PC-9 (cell line): ENCODE results near the gene ABCG5. TPM values are rescaled to one million over a fixed set of nuclear protein-coding genes. Genes with fewer than 3 reads are reported as not detected.

ENCODE experiments used
- BruUV-seq: library from RNA; stranded (reverse); fragments of 400-500 nt; replicated peaks from 2 replicates; lab custom pipeline; 2021; lab: Mats Ljungman, UMichigan
- CTCF ChIA-PET: fragments of 300-600 bp; sonication (Branson Sonifier 250); formaldehyde crosslinking; loops from one replicate; lab custom pipeline; 2022; ENCODE audit warnings: antibody characterized with exemption; lab: Charles Lee
- POLR2A ChIA-PET: fragments of 300-600 bp; sonication (Branson Sonifier 250); formaldehyde crosslinking; loops from one replicate; lab custom pipeline; 2022; ENCODE audit warnings: antibody characterized with exemption; ENCODE audit not compliant: unreplicated experiment; lab: Charles Lee
- DNase-seq, 2 experiments: peaks; one replicate each; pipeline versions ENCODE4 v3.0.0 to v3.0.0-alpha.2; 2015 to 2022; ENCODE audit warnings: mixed read lengths in 1 of 2
- H2AFZ ChIP-seq: fragments of 200-600 bp; sonication (generic); 2 replicates; pipeline ENCODE4 v1.8.1; 2017; ENCODE audit warnings: antibody characterized with exemption
- H3F3A ChIP-seq: fragments of 200-600 bp; sonication (generic); 2 replicates; pipeline ENCODE4 v1.8.1; 2017; ENCODE audit warnings: antibody characterized with exemption, mild to moderate bottlenecking, low read depth; ENCODE audit not compliant: insufficient read depth
- H3K27ac ChIP-seq: fragments of 200-600 bp; sonication (generic); 2 replicates; pipeline ENCODE4 v1.6.1; 2016; ENCODE audit warnings: mixed run types
- H3K27me3 ChIP-seq: fragments of 200-600 bp; sonication (generic); 2 replicates; pipeline ENCODE4 v1.6.1; 2016; ENCODE audit warnings: low read depth, mixed run types; ENCODE audit not compliant: insufficient read depth
- H3K36me3 ChIP-seq: fragments of 200-600 bp; sonication (generic); 2 replicates; pipeline ENCODE4 v1.6.1; 2016; ENCODE audit warnings: low read depth, mixed run types
- H3K4me1 ChIP-seq: fragments of 200-600 bp; sonication (generic); replicated peaks from 2 replicates; pipeline ENCODE4 v1.6.1; 2016; ENCODE audit warnings: mixed run types; ENCODE audit not compliant: insufficient read depth
- H3K4me2 ChIP-seq: fragments of 200-600 bp; sonication (generic); 2 replicates; pipeline ENCODE4 v1.6.1; 2017; ENCODE audit warnings: mixed run types
- H3K4me3 ChIP-seq: fragments of 200-600 bp; sonication (generic); 2 replicates; pipeline ENCODE4 v1.6.1; 2016; ENCODE audit warnings: mixed run types
- H3K79me2 ChIP-seq: fragments of 200-600 bp; sonication (generic); 2 replicates; pipeline ENCODE4 v1.6.1; 2017; ENCODE audit warnings: low read depth, mixed run types
- H3K9me2 ChIP-seq: fragments of 200-600 bp; sonication (generic); 2 replicates; pipeline ENCODE4 v1.8.1; 2017; ENCODE audit warnings: mild to moderate bottlenecking; ENCODE audit not compliant: insufficient read depth
- H3K9me3 ChIP-seq: fragments of 200-600 bp; sonication (generic); 2 replicates; pipeline ENCODE4 v1.8.1; 2016; ENCODE audit warnings: low read depth; ENCODE audit not compliant: insufficient read depth
- H4K20me1 ChIP-seq: fragments of 200-600 bp; sonication (generic); 2 replicates; pipeline ENCODE4 v1.8.1; 2017; ENCODE audit not compliant: insufficient read depth
- EZH2 ChIP-seq: fragments of 200-600 bp; sonication (generic); IDR thresholded peaks from 2 replicates; pipeline ENCODE4 v1.8.0; 2017; ENCODE audit warnings: antibody characterized with exemption, low read depth
- intact Hi-C: fragments of 100-400 bp; cut with micrococcal nuclease; formaldehyde crosslinking; loops from one replicate; pipeline ENCODE4 v1.10.0; 2022; ENCODE audit not compliant: unreplicated experiment
- total RNA-seq: library from RNA; stranded (reverse); gene quantifications from 2 replicates; pipeline ENCODE4 v1.2.3, GENCODE V29; 2021
- TF ChIP-seq, protein P1 (sequence below): fragments of 200-600 bp; sonication (generic); conservative IDR thresholded peaks from 2 replicates; pipeline ENCODE4 v1.6.1; 2017; ENCODE audit warnings: mixed run types, antibody characterized with exemption, mild to moderate bottlenecking, moderate library complexity

The ABCG5 gene
- total RNA-seq, 1 experiment from 2014 or later = not detected

DNA sequence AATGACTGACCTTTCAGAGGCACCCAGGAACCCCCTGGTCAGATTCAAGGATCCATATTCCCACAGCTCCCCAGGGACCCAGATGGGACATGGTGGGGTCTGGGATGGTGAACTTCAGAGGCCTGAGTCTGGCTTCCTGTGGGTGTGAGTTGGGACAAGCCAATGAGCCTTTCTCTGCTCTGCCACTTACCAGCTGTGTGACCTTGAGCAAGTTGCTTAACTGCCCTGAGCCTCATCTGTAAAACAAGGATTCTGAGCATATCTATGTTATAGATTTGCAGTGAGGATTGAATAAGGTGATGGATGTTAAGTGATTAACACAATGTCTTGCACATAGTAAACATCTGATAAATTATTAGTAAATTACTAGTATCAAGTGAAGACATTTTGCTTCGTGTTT lies 6.5 kb upstream of the ABCG5 start:
- Histone ChIP-seq H3K9me2 (no peaks in the 10 kb centered on the region), H3K9me3 (no peaks in the 10 kb centered on the region), H3K79me2 (no peaks in the 10 kb centered on the region), H3F3A (no peaks in the 10 kb centered on the region), H2AFZ (no peak overlapping the region), H3K4me3 (no peak overlapping the region), H3K36me3 (no peaks in the 10 kb centered on the region), H4K20me1 (no peaks in the 10 kb centered on the region), H3K27ac (no peak overlapping the region), H3K27me3 (peaks cover 32% of the 10 kb centered on the region; the same call in 1 of the 2 replicates), H3K4me2 (no peak overlapping the region), H3K4me1 (peaks cover 5% of the 10 kb centered on the region; the same call in 1 of the 2 replicates)
- no TSS peak for BruUV-seq
- POLR2A ChIA-PET = no interaction called here
- intact Hi-C loops = no loop called here
- no peak for TF ChIP-seq EZH2
- TF ChIP-seq, protein P1, sequence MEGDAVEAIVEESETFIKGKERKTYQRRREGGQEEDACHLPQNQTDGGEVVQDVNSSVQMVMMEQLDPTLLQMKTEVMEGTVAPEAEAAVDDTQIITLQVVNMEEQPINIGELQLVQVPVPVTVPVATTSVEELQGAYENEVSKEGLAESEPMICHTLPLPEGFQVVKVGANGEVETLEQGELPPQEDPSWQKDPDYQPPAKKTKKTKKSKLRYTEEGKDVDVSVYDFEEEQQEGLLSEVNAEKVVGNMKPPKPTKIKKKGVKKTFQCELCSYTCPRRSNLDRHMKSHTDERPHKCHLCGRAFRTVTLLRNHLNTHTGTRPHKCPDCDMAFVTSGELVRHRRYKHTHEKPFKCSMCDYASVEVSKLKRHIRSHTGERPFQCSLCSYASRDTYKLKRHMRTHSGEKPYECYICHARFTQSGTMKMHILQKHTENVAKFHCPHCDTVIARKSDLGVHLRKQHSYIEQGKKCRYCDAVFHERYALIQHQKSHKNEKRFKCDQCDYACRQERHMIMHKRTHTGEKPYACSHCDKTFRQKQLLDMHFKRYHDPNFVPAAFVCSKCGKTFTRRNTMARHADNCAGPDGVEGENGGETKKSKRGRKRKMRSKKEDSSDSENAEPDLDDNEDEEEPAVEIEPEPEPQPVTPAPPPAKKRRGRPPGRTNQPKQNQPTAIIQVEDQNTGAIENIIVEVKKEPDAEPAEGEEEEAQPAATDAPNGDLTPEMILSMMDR = no peak
- CTCF ChIA-PET = interaction anchor here (0.6 kb wide), 1 partner anchor 169 kb away, joined by 4 read pairs; no protein-coding TSS in a partner anchor
- no peak for DNase-seq

DNA sequence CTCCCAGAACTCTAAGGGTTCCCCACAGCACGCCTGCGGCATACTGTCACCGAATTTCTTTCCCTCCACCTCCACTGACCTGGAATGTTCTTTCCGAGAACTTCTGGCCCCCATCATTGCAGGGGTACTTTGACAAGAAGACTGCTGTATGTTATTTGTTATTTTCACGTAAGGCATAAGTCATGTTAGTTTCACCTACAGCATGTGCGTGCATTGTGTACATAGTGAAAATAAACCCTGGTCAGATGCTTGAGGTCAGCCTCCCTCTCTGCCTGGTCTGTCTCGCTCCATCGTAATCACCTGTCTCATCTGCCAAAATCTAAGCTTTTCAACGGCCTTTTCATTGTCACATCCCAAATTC lies 4.2 kb upstream of the ABCG5 start:
- intact Hi-C loops = no loop called here
- Histone ChIP-seq H3K36me3 (no peaks in the 10 kb centered on the region), H3K9me3 (no peaks in the 10 kb centered on the region), H3K27me3 (peaks cover 38% of the 10 kb centered on the region; the same call in 1 of the 2 replicates), H3K79me2 (no peaks in the 10 kb centered on the region), H3K9me2 (no peaks in the 10 kb centered on the region), H3K27ac (no peak overlapping the region), H3K4me2 (no peak overlapping the region), H4K20me1 (no peaks in the 10 kb centered on the region), H3F3A (no peaks in the 10 kb centered on the region), H2AFZ (no peak overlapping the region), H3K4me3 (no peak overlapping the region), H3K4me1 (no peaks in the 10 kb centered on the region)
- DNase-seq = no peak
- CTCF ChIA-PET = no interaction called here
- TF ChIP-seq, protein P1 = no peak
- no peak for TF ChIP-seq EZH2
- POLR2A ChIA-PET = no interaction called here
- no TSS peak for BruUV-seq

DNA sequence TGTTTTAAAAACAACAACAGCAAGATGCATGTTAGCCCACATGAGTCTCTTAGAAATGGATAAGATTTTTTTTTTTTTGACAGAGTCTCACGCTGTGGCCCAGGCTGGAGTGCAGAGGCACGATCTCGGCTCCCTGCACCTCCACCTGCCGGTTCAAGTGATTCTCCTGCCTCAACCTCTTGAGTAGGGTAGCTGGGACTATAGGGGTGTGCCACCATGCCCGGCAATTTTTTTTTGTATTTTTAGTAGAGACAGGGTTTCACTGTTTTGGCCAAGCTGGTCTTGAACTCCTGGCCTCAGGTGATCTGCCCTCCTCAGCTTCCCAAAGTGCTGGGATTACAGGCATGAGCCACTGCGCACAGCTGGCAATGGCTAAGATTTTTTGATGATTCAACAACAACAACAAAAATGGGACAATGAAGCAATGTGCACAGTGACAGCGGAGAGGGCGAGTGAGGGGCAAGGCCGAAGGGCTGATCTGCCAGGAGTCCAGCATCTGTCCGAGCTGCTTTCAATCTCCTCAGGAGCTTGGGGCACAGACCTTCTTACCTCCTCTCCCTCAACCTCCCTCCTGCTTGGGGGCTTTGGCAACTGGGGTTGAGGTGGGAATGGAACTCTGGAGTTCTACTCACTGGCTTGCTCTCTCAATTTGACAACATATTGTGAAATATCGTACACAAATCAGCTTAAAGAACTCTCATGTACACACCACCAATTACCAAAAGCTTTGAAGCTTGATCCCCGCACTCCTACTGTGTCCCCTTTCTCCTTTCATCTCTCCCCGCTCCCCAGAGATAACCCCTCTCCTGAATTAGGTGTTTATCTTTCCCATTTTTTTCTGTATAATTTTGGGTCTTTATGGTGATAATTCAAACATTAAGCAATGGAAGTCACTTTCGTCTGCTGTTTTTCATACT lies 3.6 kb upstream of the ABCG5 start:
- H4K20me1 ChIP-seq = no peaks in the 10 kb centered on the region
- DNase-seq = no peak
- intact Hi-C loops = no loop called here

More for the DNA sequence above, 3.6 kb upstream of the ABCG5 start:
- H3K4me1 ChIP-seq = no peaks in the 10 kb centered on the region
- BruUV-seq = no TSS peak
- H3K27me3 ChIP-seq = peaks cover 44% of the 10 kb centered on the region; the same call in 1 of the 2 replicates
- no peaks in the 10 kb centered on the region for H3K9me2 ChIP-seq
- ChIA-PET POLR2A (no interaction called here), CTCF (interaction anchor here (0.5 kb wide), 1 partner anchor 22 kb away, joined by 3 read pairs; no protein-coding TSS in a partner anchor)
- H3K27ac ChIP-seq = no peak overlapping the region
- no peaks in the 10 kb centered on the region for H3K9me3 ChIP-seq
- no peak overlapping the region for H2AFZ ChIP-seq
- H3K36me3 ChIP-seq = no peaks in the 10 kb centered on the region
- no peak overlapping the region for H3K4me2 ChIP-seq
- no peaks in the 10 kb centered on the region for H3K79me2 ChIP-seq
- no peak for TF ChIP-seq EZH2
- TF ChIP-seq, protein P1 = no peak
- H3K4me3 ChIP-seq = no peak overlapping the region
- H3F3A ChIP-seq = no peaks in the 10 kb centered on the region
